Smooth muscle cell of the pulmonary artery (primary cell): Measurements from ENCODE around the gene MUC2. TPM values are rescaled to one million over a fixed set of nuclear protein-coding genes. Genes with fewer than 3 reads are reported as not detected.

ENCODE experiments used
- total RNA-seq: library from RNA; depleted of rRNA; stranded (reverse); fragments of >200 nt; gene quantifications from 2 replicates; pipeline ENCODE4 v1.2.3, GENCODE V29; 2014

The MUC2 gene
- not detected in 2 replicates for total RNA-seq

GRCh38 chr11:1074244-1075221 is at the start of gene MUC2:
TSS of gene MUC2 (plus strand) at chr11:1074874.

GRCh38 chr11:1036303-1036923 is 38.3 kb upstream of the MUC2 start, which contains the start of gene MUC6:
TSS of gene MUC6 (minus strand) at chr11:1036718. CDS start at chr11:1036655, 63 bp downstream.

Other genes with a start within 250 kb of the MUC2 start
- gene CRACR2B, start 247.0 kb upstream of the MUC2 start, total RNA-seq: 0.78 and 2.3 TPM in 2 replicates
- 1,084 and 1,441 TPM in 2 replicates for gene CD151, start 241.9 kb upstream of the MUC2 start, total RNA-seq
- 271 and 287 TPM in 2 replicates for gene POLR2L, start 232.3 kb upstream of the MUC2 start, total RNA-seq
- 213 and 215 TPM in 2 replicates for gene TSPAN4, start 232.0 kb upstream of the MUC2 start, total RNA-seq
- 127 and 159 TPM in 2 replicates for gene CHID1, start 164.1 kb upstream of the MUC2 start, total RNA-seq
- gene AP2A2, start 149.0 kb upstream of the MUC2 start, total RNA-seq: 40.6 and 51.8 TPM in 2 replicates
- gene MUC6, start 38.2 kb upstream of the MUC2 start, total RNA-seq: not detected in 2 replicates
- gene MUC5AC, start 83.1 kb downstream of the MUC2 start, total RNA-seq: not detected in 2 replicates
- gene MUC5B, start 148.2 kb downstream of the MUC2 start, total RNA-seq: not detected in 2 replicates
- gene TOLLIP, start 234.8 kb downstream of the MUC2 start, total RNA-seq: 34.8 and 54.9 TPM in 2 replicates